A549 (cell line): ENCODE data around the gene GMDS.

Source experiments
- HDAC2 ChIP-seq: fragments of 200-600 bp; sonication (generic); IDR thresholded peaks from 2 replicates; pipeline ENCODE4 v1.6.1; 2016
- MYC ChIP-seq: IDR thresholded peaks from 2 replicates; pipeline ENCODE4 v1.6.1; 2012; ENCODE audit warnings: mild to moderate bottlenecking, inconsistent platforms, low read length, improper control_type of control experiment, borderline replicate concordance
- POLR2A ChIP-seq: IDR thresholded peaks from 2 replicates; pipeline ENCODE4 v1.6.1; 2012; ENCODE audit warnings: mild to moderate bottlenecking, low read length
- POLR2AphosphoS2 ChIP-seq: conservative IDR thresholded peaks from 2 replicates; pipeline ENCODE4 v1.6.1; 2012; ENCODE audit warnings: low read length, improper control_type of control experiment, inconsistent platforms
- RFX5 ChIP-seq: fragments of 450-650 bp; IDR thresholded peaks from 2 replicates; pipeline ENCODE4 v1.7.1; 2014; ENCODE audit warnings: antibody characterized with exemption, mild to moderate bottlenecking, moderate library complexity
- TF ChIP-seq, protein P1 (sequence below): fragments of >200 bp; sonication (Bioruptor Twin); formaldehyde crosslinking; IDR thresholded peaks from 3 replicates; pipeline ENCODE4 v1.5.1; 2016
- TF ChIP-seq, protein P2 (sequence below): fragments of 200-600 bp; sonication (generic); IDR thresholded peaks from 2 replicates; pipeline ENCODE4 v1.6.1; 2016; ENCODE audit warnings: antibody characterized with exemption, mild to moderate bottlenecking, moderate library complexity
- TF ChIP-seq, protein P3 (sequence below): IDR thresholded peaks from 2 replicates; pipeline ENCODE4 v1.6.1; 2012

DNA sequence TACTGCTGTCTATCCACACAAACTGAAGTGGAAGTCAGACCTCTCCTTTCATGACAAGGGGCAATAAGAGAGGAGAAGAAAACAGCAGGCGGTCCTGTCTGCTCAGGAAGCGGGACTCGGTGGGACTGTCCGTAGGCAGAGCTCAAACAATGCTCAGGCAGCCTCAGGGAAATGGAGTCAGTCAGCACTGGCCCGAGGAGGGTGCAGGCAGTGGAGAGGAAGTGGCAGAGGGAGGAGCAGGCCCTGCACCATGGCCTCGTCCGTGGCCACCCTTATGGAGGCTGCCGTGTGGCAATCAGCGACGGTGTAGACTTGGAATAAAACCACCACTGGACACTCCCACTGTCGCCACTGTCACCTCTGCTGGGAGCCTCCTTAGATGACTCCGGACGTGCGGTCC lies 616.1 kb downstream of the GMDS start:
- TF ChIP-seq RFX5 (no peak), POLR2AphosphoS2 (no peak), MYC (no peak), HDAC2 (no peak), POLR2A (no peak)
- TF ChIP-seq, protein P1, sequence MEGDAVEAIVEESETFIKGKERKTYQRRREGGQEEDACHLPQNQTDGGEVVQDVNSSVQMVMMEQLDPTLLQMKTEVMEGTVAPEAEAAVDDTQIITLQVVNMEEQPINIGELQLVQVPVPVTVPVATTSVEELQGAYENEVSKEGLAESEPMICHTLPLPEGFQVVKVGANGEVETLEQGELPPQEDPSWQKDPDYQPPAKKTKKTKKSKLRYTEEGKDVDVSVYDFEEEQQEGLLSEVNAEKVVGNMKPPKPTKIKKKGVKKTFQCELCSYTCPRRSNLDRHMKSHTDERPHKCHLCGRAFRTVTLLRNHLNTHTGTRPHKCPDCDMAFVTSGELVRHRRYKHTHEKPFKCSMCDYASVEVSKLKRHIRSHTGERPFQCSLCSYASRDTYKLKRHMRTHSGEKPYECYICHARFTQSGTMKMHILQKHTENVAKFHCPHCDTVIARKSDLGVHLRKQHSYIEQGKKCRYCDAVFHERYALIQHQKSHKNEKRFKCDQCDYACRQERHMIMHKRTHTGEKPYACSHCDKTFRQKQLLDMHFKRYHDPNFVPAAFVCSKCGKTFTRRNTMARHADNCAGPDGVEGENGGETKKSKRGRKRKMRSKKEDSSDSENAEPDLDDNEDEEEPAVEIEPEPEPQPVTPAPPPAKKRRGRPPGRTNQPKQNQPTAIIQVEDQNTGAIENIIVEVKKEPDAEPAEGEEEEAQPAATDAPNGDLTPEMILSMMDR = no peak
- TF ChIP-seq, protein P2, sequence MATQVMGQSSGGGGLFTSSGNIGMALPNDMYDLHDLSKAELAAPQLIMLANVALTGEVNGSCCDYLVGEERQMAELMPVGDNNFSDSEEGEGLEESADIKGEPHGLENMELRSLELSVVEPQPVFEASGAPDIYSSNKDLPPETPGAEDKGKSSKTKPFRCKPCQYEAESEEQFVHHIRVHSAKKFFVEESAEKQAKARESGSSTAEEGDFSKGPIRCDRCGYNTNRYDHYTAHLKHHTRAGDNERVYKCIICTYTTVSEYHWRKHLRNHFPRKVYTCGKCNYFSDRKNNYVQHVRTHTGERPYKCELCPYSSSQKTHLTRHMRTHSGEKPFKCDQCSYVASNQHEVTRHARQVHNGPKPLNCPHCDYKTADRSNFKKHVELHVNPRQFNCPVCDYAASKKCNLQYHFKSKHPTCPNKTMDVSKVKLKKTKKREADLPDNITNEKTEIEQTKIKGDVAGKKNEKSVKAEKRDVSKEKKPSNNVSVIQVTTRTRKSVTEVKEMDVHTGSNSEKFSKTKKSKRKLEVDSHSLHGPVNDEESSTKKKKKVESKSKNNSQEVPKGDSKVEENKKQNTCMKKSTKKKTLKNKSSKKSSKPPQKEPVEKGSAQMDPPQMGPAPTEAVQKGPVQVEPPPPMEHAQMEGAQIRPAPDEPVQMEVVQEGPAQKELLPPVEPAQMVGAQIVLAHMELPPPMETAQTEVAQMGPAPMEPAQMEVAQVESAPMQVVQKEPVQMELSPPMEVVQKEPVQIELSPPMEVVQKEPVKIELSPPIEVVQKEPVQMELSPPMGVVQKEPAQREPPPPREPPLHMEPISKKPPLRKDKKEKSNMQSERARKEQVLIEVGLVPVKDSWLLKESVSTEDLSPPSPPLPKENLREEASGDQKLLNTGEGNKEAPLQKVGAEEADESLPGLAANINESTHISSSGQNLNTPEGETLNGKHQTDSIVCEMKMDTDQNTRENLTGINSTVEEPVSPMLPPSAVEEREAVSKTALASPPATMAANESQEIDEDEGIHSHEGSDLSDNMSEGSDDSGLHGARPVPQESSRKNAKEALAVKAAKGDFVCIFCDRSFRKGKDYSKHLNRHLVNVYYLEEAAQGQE = no peak
- TF ChIP-seq, protein P3, sequence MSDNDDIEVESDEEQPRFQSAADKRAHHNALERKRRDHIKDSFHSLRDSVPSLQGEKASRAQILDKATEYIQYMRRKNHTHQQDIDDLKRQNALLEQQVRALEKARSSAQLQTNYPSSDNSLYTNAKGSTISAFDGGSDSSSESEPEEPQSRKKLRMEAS = no peak
